Peyer's patch (tissue), 4 donors: ENCODE measurements around the gene CDH23.

Experiments used
- POLR2A ChIP-seq, 2 donors: fragments of 450-650 bp; IDR thresholded peaks; one replicate each; pipeline ENCODE4 v1.5.1; 2017; ENCODE audit warnings: antibody characterized with exemption in 2 of 2, mild to moderate bottlenecking in 2 of 2, moderate library complexity in 2 of 2
- TF ChIP-seq, protein P1 (sequence below), 6 experiments: fragments of 450-650 bp in 4 of 6; fragments of 200-600 bp in 2 of 6; sonication (generic) in 1 of 6; IDR thresholded peaks; one replicate each; pipeline ENCODE4 v1.5.1; 2017 to 2019; ENCODE audit warnings: antibody characterized with exemption in 6 of 6, mild to moderate bottlenecking in 3 of 6, moderate library complexity in 1 of 6

DNA sequence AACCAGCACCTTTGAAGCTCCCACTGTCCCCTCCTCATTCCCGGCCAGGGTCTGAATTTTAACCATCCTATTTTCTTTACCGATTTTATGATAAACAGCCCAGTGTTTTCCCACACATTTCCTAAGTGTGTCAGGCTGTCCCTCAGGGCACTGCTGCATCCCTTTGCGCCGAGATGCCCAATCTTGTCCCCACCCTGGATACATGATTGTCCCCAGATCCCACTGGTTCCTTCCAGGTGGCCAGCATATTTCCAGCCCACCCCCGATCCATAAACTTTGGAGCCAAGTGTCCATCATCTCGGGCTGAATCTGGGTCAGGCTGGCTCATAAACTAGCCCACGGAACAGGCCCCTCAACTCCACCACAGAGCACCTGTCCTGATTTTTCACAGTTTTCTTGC is 137.2 kb downstream of the CDH23 start:
- TF ChIP-seq, protein P1, sequence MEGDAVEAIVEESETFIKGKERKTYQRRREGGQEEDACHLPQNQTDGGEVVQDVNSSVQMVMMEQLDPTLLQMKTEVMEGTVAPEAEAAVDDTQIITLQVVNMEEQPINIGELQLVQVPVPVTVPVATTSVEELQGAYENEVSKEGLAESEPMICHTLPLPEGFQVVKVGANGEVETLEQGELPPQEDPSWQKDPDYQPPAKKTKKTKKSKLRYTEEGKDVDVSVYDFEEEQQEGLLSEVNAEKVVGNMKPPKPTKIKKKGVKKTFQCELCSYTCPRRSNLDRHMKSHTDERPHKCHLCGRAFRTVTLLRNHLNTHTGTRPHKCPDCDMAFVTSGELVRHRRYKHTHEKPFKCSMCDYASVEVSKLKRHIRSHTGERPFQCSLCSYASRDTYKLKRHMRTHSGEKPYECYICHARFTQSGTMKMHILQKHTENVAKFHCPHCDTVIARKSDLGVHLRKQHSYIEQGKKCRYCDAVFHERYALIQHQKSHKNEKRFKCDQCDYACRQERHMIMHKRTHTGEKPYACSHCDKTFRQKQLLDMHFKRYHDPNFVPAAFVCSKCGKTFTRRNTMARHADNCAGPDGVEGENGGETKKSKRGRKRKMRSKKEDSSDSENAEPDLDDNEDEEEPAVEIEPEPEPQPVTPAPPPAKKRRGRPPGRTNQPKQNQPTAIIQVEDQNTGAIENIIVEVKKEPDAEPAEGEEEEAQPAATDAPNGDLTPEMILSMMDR (IDR thresholded peaks at IDR 0.05) = no peak
- TF ChIP-seq POLR2A (IDR thresholded peaks at IDR 0.05) = no peak
